SK-N-SH treated with all-trans-retinoic acid at 6 μM for 48 hours (cell line): ENCODE results near the gene GNPTAB.

ENCODE experiments used
- ATAC-seq: fragments of 200-7000 bp; cut with Tn5 transposase; 3 replicates; pipeline ENCODE4 v1.9.1; 2020; ENCODE audit warnings: mild to moderate bottlenecking, moderate library complexity
- ARNTL ChIP-seq: fragments of 450-650 bp; formaldehyde crosslinking; IDR thresholded peaks from 2 replicates; pipeline ENCODE4 v1.5.0; 2020; ENCODE audit warnings: low read depth, mild to moderate bottlenecking, moderate library complexity, borderline replicate concordance
- BACH2 ChIP-seq: fragments of 250-450 bp; sonication (Bioruptor Pico); IDR thresholded peaks from 2 replicates; pipeline ENCODE4 v1.9.0; 2021; ENCODE audit warnings: mild to moderate bottlenecking, borderline replicate concordance
- CSDC2 ChIP-seq: fragments of 250-450 bp; sonication (Bioruptor Pico); IDR thresholded peaks from 2 replicates; pipeline ENCODE4 v1.5.0; 2020; ENCODE audit warnings: mild to moderate bottlenecking, moderate library complexity
- GLIS3 ChIP-seq: fragments of 250-450 bp; sonication (Bioruptor Pico); IDR thresholded peaks from 2 replicates; pipeline ENCODE4 v1.5.0; 2020; ENCODE audit warnings: mild to moderate bottlenecking, moderate library complexity
- OSR1 ChIP-seq: fragments of 250-450 bp; sonication (Bioruptor Pico); IDR thresholded peaks from 2 replicates; pipeline ENCODE4 v1.8.0; 2022; ENCODE audit warnings: moderate library complexity, mild to moderate bottlenecking, inconsistent platforms
- PPARA ChIP-seq: fragments of 250-450 bp; sonication (Bioruptor Pico); IDR thresholded peaks from 2 replicates; pipeline ENCODE4 v1.5.0; 2020; ENCODE audit warnings: mild to moderate bottlenecking, borderline replicate concordance
- RARB ChIP-seq: fragments of 250-450 bp; sonication (Bioruptor Pico); IDR thresholded peaks from 2 replicates; pipeline ENCODE4 v1.8.0; 2021; ENCODE audit warnings: mild to moderate bottlenecking, moderate library complexity
- SNAI2 ChIP-seq: fragments of 250-450 bp; sonication (Bioruptor Pico); IDR thresholded peaks from 2 replicates; pipeline ENCODE4 v1.5.0; 2020; ENCODE audit warnings: mild to moderate bottlenecking, moderate library complexity
- TOX ChIP-seq: fragments of 250-450 bp; sonication (Bioruptor Pico); IDR thresholded peaks from 2 replicates; pipeline ENCODE4 v1.8.0; 2021; ENCODE audit warnings: mild to moderate bottlenecking, moderate library complexity, borderline replicate concordance
- ZC3H10 ChIP-seq: fragments of 250-450 bp; sonication (Bioruptor Pico); IDR thresholded peaks from 2 replicates; pipeline ENCODE4 v1.5.1; 2021; ENCODE audit warnings: mild to moderate bottlenecking, moderate library complexity
- ZFP3 ChIP-seq: fragments of 250-450 bp; sonication (Bioruptor Pico); IDR thresholded peaks from 2 replicates; pipeline ENCODE4 v1.5.0; 2020; ENCODE audit warnings: mild to moderate bottlenecking, moderate library complexity
- ZFP30 ChIP-seq: fragments of 450-650 bp; formaldehyde crosslinking; IDR thresholded peaks from 2 replicates; pipeline ENCODE4 v1.5.0; 2022; ENCODE audit warnings: mild to moderate bottlenecking, moderate library complexity
- ZNF565 ChIP-seq: fragments of 450-650 bp; formaldehyde crosslinking; conservative IDR thresholded peaks from 2 replicates; pipeline ENCODE4 v1.5.0; 2020; ENCODE audit warnings: low read depth, mild to moderate bottlenecking, moderate library complexity
- ZNF70 ChIP-seq: fragments of 450-650 bp; formaldehyde crosslinking; IDR thresholded peaks from 2 replicates; pipeline ENCODE4 v1.5.0; 2020; ENCODE audit warnings: mild to moderate bottlenecking, moderate library complexity
- ZNF8 ChIP-seq: fragments of 450-650 bp; formaldehyde crosslinking; IDR thresholded peaks from 2 replicates; pipeline ENCODE4 v1.5.0; 2020; ENCODE audit warnings: mild to moderate bottlenecking, moderate library complexity
- TF ChIP-seq, protein P1 (sequence below): fragments of 250-450 bp; sonication (Bioruptor Pico); IDR thresholded peaks from 2 replicates; pipeline ENCODE4 v1.5.0; 2020; ENCODE audit warnings: mild to moderate bottlenecking, moderate library complexity
- TF ChIP-seq, protein P2 (sequence below): fragments of 250-450 bp; sonication (Bioruptor Pico); IDR thresholded peaks from 2 replicates; pipeline ENCODE4 v1.8.0; 2020; ENCODE audit warnings: mild to moderate bottlenecking, moderate library complexity, borderline replicate concordance
- TF ChIP-seq, protein P3 (sequence below): fragments of 250-450 bp; sonication (Bioruptor Pico); IDR thresholded peaks from 2 replicates; pipeline ENCODE4 v1.5.1; 2021; ENCODE audit warnings: mild to moderate bottlenecking, moderate library complexity
- TF ChIP-seq, protein P4 (sequence below): fragments of 250-450 bp; sonication (Bioruptor Pico); IDR thresholded peaks from 2 replicates; pipeline ENCODE4 v1.5.1; 2020; ENCODE audit warnings: low read depth, mild to moderate bottlenecking, moderate library complexity

GNPTAB gene

DNA sequence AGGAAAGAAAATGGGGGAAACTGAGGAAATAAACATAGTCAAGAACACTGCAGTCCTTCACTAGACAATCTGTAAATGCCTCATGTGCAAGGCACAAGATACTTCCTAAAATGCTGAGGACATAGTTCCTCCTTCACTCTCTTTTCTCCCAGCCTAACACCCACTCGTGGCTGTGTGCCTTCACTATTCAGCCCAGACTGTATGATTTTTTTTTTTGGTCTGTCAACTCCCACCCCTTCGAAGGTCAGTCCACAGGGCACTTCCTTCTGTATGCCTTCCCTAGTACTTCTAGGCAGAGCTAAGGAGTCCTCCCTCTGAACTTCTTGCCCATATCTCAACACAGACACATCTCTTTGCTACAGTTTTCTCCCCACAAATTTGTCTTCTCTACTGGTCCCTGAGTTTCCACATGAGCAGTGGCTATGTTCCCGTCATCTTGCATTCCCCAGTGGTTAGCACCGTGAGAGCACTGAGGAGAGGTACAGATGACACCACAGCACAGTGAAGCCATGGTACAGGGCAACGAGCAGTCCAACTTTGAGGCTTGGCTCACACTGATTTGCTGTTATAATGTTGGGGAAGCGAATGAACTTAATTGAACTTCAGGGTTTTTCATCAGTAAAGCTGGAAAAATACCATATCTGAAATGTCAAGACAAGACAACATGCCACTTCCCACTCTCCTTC, 67.4 kb downstream of the GNPTAB start:
- no peak for ATAC-seq
- no peak for TF ChIP-seq BACH2 (CRISPR knock-in tag)
- no peak for TF ChIP-seq PPARA (CRISPR knock-in tag)
- no peak for TF ChIP-seq ZNF8 (CRISPR knock-in tag)
- no peak for TF ChIP-seq ARNTL
- TF ChIP-seq, protein P1, sequence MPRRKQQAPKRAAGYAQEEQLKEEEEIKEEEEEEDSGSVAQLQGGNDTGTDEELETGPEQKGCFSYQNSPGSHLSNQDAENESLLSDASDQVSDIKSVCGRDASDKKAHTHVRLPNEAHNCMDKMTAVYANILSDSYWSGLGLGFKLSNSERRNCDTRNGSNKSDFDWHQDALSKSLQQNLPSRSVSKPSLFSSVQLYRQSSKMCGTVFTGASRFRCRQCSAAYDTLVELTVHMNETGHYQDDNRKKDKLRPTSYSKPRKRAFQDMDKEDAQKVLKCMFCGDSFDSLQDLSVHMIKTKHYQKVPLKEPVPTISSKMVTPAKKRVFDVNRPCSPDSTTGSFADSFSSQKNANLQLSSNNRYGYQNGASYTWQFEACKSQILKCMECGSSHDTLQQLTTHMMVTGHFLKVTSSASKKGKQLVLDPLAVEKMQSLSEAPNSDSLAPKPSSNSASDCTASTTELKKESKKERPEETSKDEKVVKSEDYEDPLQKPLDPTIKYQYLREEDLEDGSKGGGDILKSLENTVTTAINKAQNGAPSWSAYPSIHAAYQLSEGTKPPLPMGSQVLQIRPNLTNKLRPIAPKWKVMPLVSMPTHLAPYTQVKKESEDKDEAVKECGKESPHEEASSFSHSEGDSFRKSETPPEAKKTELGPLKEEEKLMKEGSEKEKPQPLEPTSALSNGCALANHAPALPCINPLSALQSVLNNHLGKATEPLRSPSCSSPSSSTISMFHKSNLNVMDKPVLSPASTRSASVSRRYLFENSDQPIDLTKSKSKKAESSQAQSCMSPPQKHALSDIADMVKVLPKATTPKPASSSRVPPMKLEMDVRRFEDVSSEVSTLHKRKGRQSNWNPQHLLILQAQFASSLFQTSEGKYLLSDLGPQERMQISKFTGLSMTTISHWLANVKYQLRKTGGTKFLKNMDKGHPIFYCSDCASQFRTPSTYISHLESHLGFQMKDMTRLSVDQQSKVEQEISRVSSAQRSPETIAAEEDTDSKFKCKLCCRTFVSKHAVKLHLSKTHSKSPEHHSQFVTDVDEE (CRISPR knock-in tag) = no peak
- TF ChIP-seq ZNF565 (CRISPR knock-in tag) = no peak
- no peak for TF ChIP-seq ZFP30 (CRISPR knock-in tag)
- TF ChIP-seq ZC3H10 (CRISPR knock-in tag) = no peak
- no peak for TF ChIP-seq ZNF70 (CRISPR knock-in tag)
- TF ChIP-seq ZFP3 (CRISPR knock-in tag) = no peak
- TF ChIP-seq, protein P2, sequence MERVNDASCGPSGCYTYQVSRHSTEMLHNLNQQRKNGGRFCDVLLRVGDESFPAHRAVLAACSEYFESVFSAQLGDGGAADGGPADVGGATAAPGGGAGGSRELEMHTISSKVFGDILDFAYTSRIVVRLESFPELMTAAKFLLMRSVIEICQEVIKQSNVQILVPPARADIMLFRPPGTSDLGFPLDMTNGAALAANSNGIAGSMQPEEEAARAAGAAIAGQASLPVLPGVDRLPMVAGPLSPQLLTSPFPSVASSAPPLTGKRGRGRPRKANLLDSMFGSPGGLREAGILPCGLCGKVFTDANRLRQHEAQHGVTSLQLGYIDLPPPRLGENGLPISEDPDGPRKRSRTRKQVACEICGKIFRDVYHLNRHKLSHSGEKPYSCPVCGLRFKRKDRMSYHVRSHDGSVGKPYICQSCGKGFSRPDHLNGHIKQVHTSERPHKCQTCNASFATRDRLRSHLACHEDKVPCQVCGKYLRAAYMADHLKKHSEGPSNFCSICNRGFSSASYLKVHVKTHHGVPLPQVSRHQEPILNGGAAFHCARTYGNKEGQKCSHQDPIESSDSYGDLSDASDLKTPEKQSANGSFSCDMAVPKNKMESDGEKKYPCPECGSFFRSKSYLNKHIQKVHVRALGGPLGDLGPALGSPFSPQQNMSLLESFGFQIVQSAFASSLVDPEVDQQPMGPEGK (CRISPR knock-in tag) = no peak
- TF ChIP-seq CSDC2 = no peak
- no peak for TF ChIP-seq RARB (CRISPR knock-in tag)
- TF ChIP-seq GLIS3 (CRISPR knock-in tag) = no peak

DNA sequence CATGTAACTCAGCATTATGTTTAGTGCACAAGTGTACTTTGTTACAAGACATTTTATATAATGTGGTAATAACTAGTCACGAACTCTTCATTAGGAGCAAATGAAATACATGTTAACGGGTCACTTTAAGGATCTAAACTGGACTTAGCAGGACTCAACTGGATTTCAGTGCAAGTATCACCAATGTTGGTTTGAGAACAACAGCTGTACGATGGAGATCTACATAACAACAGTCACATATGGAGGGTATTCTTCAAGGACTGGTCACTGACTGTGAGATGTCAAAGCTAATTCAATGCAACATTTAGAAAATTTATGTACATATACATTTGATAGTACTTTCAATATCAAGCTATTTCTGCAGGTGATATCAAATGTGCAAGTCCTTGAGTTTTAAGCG, 69.0 kb downstream of the GNPTAB start:
- TF ChIP-seq, protein P3, sequence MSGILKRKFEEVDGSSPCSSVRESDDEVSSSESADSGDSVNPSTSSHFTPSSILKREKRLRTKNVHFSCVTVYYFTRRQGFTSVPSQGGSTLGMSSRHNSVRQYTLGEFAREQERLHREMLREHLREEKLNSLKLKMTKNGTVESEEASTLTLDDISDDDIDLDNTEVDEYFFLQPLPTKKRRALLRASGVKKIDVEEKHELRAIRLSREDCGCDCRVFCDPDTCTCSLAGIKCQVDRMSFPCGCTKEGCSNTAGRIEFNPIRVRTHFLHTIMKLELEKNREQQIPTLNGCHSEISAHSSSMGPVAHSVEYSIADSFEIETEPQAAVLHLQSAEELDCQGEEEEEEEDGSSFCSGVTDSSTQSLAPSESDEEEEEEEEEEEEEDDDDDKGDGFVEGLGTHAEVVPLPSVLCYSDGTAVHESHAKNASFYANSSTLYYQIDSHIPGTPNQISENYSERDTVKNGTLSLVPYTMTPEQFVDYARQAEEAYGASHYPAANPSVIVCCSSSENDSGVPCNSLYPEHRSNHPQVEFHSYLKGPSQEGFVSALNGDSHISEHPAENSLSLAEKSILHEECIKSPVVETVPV (CRISPR knock-in tag) = no peak
- TF ChIP-seq OSR1 (CRISPR knock-in tag) (no peak), ZNF565 (CRISPR knock-in tag) (no peak), TOX (CRISPR knock-in tag) (no peak), RARB (CRISPR knock-in tag) (no peak), SNAI2 (CRISPR knock-in tag) (no peak)
- TF ChIP-seq, protein P4, sequence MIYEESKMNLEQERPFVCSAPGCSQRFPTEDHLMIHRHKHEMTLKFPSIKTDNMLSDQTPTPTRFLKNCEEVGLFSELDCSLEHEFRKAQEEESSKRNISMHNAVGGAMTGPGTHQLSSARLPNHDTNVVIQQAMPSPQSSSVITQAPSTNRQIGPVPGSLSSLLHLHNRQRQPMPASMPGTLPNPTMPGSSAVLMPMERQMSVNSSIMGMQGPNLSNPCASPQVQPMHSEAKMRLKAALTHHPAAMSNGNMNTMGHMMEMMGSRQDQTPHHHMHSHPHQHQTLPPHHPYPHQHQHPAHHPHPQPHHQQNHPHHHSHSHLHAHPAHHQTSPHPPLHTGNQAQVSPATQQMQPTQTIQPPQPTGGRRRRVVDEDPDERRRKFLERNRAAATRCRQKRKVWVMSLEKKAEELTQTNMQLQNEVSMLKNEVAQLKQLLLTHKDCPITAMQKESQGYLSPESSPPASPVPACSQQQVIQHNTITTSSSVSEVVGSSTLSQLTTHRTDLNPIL = no peak
- TF ChIP-seq, protein P1 (CRISPR knock-in tag) = no peak
- TF ChIP-seq, protein P2 (CRISPR knock-in tag) = no peak

More for the DNA sequence above, 69.0 kb downstream of the GNPTAB start:
- ATAC-seq = no peak
